ENCODE results near the gene ADIPOR2. TPM values are rescaled to one million over a fixed set of nuclear protein-coding genes. Genes with fewer than 3 reads are reported as not detected.

The ADIPOR2 gene
- total and polyA plus RNA-seq, 10 of the 15 experiments (the other 5 are each of a cell fraction or from before 2014, with no cell fraction given) = 8.6 to 65.0 (median 38.0) TPM

DNA sequence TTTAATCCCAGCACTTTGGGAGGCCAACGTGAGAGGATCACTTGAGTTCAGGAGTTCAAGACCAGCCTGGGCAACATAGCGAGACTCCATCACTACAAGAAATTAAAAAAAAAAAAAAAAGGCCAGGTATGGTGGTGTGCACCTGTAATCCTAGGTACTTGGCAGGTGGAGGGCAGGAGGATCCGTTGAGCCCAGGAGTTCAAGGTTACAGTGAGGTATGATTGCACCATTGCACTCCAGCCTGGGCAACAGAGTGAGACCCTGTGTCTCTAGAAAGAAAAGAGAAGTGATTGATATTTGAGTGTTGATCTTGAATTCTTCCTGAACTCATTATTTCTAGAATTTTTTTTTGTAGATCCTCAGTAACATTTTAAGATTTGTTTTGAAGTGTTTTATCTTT, 59.4 kb downstream of the ADIPOR2 start (continued):
- TF ChIP-seq, protein P1, sequence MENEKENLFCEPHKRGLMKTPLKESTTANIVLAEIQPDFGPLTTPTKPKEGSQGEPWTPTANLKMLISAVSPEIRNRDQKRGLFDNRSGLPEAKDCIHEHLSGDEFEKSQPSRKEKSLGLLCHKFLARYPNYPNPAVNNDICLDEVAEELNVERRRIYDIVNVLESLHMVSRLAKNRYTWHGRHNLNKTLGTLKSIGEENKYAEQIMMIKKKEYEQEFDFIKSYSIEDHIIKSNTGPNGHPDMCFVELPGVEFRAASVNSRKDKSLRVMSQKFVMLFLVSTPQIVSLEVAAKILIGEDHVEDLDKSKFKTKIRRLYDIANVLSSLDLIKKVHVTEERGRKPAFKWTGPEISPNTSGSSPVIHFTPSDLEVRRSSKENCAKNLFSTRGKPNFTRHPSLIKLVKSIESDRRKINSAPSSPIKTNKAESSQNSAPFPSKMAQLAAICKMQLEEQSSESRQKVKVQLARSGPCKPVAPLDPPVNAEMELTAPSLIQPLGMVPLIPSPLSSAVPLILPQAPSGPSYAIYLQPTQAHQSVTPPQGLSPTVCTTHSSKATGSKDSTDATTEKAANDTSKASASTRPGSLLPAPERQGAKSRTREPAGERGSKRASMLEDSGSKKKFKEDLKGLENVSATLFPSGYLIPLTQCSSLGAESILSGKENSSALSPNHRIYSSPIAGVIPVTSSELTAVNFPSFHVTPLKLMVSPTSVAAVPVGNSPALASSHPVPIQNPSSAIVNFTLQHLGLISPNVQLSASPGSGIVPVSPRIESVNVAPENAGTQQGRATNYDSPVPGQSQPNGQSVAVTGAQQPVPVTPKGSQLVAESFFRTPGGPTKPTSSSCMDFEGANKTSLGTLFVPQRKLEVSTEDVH (IDR thresholded peaks at IDR 0.05; ENCODE audit: low read depth, partially characterized antibody) = no peak
- TF ChIP-seq JUNB (IDR thresholded peaks at IDR 0.05) = no peak
- no peak for TF ChIP-seq EP300 (IDR thresholded peaks at IDR 0.05; ENCODE audit: borderline replicate concordance in 1 of 2, control insufficient read depth in 1 of 2, low read depth in 2 of 2, low read length in 2 of 2)
- no peak for TF ChIP-seq CBX5 (IDR thresholded peaks at IDR 0.05; ENCODE audit: low read depth)
- TF ChIP-seq CBX3 (IDR thresholded peaks at IDR 0.05; ENCODE audit: borderline replicate concordance, low read depth) = no peak

DNA sequence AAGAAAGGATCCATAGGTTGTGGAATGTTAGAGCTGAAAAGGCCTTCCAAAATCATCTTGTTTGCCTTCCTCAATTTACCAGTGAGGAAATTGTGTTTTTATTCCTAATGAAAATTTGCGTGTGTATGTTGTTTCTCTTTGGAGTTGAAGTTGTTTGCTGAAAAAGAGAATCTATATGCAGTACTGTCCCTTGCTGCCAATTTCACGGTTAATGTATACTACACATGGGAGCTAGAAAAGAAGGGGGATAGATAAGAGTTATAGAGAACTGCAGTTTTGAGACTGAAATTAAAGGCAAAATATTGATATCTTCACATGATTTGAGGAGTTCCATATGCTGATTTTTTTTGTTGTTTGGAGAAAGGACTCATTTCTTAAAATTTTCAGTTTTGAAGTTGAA, 67.5 kb downstream of the ADIPOR2 start:
- Histone ChIP-seq H3K4me3 (no peak overlapping the region), H3K9ac (ENCODE audit: control insufficient read depth, insufficient read depth, low read length) (no peak overlapping the region), H3K79me2 (ENCODE audit: control insufficient read depth, insufficient read depth, low read length) (peaks cover 1% of the 10 kb centered on the region), H3K27ac (ENCODE audit: control insufficient read depth, insufficient read depth) (no peak overlapping the region), H3K9me3 (replicated peaks; ENCODE audit: control insufficient read depth, insufficient read depth, low read length) (no peaks in the 10 kb centered on the region), H3K27me3 (replicated peaks in 1 of 2; ENCODE audit: control insufficient read depth in 2 of 2, insufficient read depth in 2 of 2, low read length in 1 of 2) (no peaks in the 10 kb centered on the region), H3K4me1 (ENCODE audit: control insufficient read depth, insufficient read depth, low read length) (no peaks in the 10 kb centered on the region), H3K36me3 (ENCODE audit: control insufficient read depth in 2 of 2, insufficient read depth in 2 of 2, low read length in 1 of 2) (peaks cover 0 to 22% of the 10 kb centered on the region in 2 experiments; a peak in 3 of 4 replicates), H3K4me2 (ENCODE audit: control insufficient read depth, insufficient read depth) (no peak overlapping the region), H4K20me1 (ENCODE audit: control insufficient read depth, insufficient read depth) (no peaks in the 10 kb centered on the region), H2AFZ (ENCODE audit: control insufficient read depth, low read depth, low read length) (no peak overlapping the region)
- WGBS (ENCODE audit: insufficient coverage, insufficient replicate concordance, low lambda C conversion rate, missing lambda C conversion rate) = 100% methylated on average over 2 of the region's 2 CpGs
- BruUV-seq (replicated peaks) = no TSS peak
- SMC1A ChIA-PET (ENCODE audit: uncharacterized antibody, unreplicated experiment) = interaction anchor here (0.7 kb wide), 2 partner anchors 87 to 117 kb away, joined by 4 to 6 read pairs; no protein-coding TSS in a partner anchor
- ATAC-seq = no peak
- no peak for DNase-seq (ENCODE audit: low read depth, low spot score)
- no peak for FAIRE-seq
- in situ Hi-C loops (cut with MboI) (no loop called here), intact Hi-C loops (cut with micrococcal nuclease; ENCODE audit: unreplicated experiment) (no loop called here)
- RAD21 ChIA-PET (ENCODE audit: unreplicated experiment) = no interaction called here
- POLR2A ChIA-PET = no interaction called here
- CTCF ChIA-PET = no interaction called here
- no peak for TF ChIP-seq RAD51 (IDR thresholded peaks at IDR 0.05)
- TF ChIP-seq, protein P2, sequence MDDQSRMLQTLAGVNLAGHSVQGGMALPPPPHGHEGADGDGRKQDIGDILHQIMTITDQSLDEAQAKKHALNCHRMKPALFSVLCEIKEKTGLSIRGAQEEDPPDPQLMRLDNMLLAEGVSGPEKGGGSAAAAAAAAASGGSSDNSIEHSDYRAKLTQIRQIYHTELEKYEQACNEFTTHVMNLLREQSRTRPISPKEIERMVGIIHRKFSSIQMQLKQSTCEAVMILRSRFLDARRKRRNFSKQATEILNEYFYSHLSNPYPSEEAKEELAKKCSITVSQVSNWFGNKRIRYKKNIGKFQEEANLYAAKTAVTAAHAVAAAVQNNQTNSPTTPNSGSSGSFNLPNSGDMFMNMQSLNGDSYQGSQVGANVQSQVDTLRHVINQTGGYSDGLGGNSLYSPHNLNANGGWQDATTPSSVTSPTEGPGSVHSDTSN (IDR thresholded peaks at IDR 0.05; ENCODE audit: insufficient replicate concordance, low read depth, low read length) = no peak
- TF ChIP-seq, protein P3, sequence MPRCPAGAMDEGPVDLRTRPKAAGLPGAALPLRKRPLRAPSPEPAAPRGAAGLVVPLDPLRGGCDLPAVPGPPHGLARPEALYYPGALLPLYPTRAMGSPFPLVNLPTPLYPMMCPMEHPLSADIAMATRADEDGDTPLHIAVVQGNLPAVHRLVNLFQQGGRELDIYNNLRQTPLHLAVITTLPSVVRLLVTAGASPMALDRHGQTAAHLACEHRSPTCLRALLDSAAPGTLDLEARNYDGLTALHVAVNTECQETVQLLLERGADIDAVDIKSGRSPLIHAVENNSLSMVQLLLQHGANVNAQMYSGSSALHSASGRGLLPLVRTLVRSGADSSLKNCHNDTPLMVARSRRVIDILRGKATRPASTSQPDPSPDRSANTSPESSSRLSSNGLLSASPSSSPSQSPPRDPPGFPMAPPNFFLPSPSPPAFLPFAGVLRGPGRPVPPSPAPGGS (IDR thresholded peaks at IDR 0.05; ENCODE audit: borderline replicate concordance, insufficient read depth, low read depth, low read length, poor library complexity, severe bottlenecking) = no peak
- no peak for TF ChIP-seq IRF4 (IDR thresholded peaks at IDR 0.05; ENCODE audit: low read depth, low read length)
- TF ChIP-seq NFXL1 (IDR thresholded peaks at IDR 0.05; ENCODE audit: borderline replicate concordance) = no peak
- no peak for TF ChIP-seq ASH2L (IDR thresholded peaks at IDR 0.05; ENCODE audit: borderline replicate concordance, low read depth)
- TF ChIP-seq TBL1XR1 (IDR thresholded peaks at IDR 0.05; ENCODE audit: low read depth, low read length) = no peak
- TF ChIP-seq POLR2A (IDR thresholded peaks at IDR 0.05; ENCODE audit: low read depth, low read length) = no peak
- TF ChIP-seq, protein P4, sequence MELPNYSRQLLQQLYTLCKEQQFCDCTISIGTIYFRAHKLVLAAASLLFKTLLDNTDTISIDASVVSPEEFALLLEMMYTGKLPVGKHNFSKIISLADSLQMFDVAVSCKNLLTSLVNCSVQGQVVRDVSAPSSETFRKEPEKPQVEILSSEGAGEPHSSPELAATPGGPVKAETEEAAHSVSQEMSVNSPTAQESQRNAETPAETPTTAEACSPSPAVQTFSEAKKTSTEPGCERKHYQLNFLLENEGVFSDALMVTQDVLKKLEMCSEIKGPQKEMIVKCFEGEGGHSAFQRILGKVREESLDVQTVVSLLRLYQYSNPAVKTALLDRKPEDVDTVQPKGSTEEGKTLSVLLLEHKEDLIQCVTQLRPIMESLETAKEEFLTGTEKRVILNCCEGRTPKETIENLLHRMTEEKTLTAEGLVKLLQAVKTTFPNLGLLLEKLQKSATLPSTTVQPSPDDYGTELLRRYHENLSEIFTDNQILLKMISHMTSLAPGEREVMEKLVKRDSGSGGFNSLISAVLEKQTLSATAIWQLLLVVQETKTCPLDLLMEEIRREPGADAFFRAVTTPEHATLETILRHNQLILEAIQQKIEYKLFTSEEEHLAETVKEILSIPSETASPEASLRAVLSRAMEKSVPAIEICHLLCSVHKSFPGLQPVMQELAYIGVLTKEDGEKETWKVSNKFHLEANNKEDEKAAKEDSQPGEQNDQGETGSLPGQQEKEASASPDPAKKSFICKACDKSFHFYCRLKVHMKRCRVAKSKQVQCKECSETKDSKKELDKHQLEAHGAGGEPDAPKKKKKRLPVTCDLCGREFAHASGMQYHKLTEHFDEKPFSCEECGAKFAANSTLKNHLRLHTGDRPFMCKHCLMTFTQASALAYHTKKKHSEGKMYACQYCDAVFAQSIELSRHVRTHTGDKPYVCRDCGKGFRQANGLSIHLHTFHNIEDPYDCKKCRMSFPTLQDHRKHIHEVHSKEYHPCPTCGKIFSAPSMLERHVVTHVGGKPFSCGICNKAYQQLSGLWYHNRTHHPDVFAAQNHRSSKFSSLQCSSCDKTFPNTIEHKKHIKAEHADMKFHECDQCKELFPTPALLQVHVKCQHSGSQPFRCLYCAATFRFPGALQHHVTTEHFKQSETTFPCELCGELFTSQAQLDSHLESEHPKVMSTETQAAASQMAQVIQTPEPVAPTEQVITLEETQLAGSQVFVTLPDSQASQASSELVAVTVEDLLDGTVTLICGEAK (IDR thresholded peaks at IDR 0.05; ENCODE audit: borderline replicate concordance) = no peak

All from GM12878 (cell line).